HG03457 (cell line): ENCODE results near the gene DIS3L2.
"Not testable (repeated sequence)": the region's sequence is repeated elsewhere in the genome, so short reads cannot be mapped to it uniquely, and the experiment has no call there.

Experiments
- ATAC-seq: cut with Tn5 transposase; IDR thresholded peaks from one replicate; pipeline ENCODE4 v1.9.1; 2021; ENCODE audit warnings: moderate number of reproducible peaks; ENCODE audit not compliant: unreplicated experiment

The DIS3L2 gene

GRCh38 chr2:232316461-232317330 lies 355.2 kb downstream of the DIS3L2 start:
- ATAC-seq = no peak

DNA sequence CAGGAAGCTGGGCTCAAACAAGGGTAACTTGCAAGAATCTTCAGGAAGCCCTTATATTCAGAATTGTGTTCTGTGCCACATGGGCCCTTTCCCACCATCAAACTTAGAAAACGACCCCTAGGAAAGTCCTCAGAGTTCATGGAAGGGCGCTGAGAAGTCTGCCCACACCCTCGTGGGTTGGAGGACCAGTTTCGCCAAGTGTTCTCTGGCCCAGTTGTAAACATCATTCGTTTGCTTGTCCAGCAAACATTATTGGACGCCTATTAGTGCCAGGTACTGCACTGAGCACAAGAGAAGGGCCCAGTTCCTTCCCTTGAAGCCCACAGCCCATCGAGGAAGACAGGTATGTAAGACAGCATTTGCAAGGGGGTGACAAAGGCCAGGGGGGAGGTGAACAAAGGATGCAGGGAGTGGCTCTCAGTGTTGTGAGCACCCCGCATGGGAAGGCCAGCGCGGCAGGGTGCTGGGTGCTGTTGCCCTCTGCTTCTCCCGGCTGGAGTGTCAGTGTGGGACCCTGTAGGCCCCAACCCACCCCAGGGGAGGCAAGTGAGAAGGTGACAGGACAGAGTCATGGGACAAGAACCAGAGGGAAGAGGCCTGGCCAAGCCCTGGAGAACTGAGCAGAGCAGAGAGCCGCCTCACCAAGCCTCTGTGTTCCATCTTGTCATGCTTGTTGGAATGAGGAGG lies 356.8 kb downstream of the DIS3L2 start:
- ATAC-seq = no peak

DNA sequence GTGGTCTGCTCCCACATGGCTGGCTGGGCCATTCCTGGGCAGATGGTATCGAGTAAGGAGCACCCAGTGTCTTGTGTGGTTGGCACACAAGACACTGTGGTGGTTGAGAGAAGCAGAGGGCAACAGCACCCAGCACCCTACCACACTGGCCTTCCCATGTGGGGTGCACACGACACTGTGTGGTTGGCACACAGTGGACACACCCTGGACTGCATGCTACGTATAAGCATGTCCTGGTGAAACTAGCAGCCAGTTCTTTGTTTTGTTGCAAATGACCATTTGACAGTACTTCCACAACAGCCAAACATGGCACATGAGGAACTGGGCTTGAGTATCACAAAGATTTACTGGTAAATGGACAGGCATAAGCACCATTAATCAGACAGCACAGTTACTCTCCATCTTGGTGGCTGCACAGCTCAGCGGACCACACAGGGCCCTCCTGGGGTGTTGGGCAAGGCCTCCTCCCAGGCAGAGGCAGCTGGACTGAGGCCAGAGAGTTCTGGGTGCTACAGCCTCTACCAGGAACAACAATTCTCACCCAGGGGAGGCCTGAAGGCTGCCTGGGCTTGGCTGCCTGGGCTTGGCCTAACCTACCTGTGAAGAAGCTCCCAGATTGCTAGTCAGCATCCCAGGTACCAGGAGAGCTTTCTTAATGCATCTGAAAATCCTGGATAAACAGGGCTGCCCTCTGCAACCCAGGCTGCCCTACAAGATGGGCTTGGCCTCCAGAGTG lies 357.7 kb downstream of the DIS3L2 start:
- ATAC-seq = no peak

DNA sequence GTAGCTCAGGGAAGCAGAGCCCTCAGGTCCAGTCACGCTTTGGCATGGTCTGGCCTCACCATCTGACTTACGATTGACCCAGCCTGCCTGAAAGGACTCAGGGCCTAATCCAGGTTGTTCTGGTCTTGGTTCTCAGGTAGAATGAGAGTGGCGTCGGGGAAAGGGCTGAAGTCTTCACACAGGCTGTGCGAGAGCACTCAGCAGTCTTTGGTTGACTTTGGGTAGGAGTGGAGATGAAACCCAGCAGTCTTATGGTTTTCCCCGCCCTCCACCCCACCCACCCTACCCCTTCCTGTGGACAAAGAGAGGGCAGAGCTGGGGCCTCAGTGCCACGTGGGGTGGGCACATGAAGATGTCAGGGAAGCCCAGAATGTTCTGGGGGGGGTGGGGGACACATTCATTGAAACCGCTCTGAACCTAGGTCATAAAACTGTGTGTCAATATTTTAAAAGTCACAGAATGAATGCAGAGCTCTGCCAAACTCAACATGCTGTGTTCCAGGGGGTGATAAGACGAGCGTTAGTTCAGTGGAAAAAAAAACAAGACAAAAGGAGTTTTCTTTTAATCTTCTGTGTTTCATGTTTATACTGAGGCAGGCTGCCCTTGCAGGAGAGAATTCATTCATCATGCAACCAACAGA lies 358.4 kb downstream of the DIS3L2 start:
- no peak for ATAC-seq

DNA sequence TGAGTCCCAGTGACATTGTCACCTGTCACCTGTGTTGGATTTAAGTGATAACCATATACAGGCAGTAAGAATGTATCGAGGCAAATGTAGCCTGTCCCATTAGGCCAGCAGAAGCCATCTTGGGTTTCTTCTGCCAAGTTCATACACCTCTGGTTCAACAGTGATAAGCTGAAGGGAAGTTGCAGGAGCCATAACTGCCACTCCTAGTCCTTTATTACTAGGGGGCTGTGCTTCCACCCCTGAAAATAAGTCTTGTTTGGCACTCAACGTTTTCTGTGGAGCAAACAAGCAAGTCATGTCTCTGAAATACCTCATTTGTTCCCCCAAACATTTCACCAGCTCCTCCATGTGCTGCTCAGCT lies 358.9 kb downstream of the DIS3L2 start:
- ATAC-seq = no peak

DNA sequence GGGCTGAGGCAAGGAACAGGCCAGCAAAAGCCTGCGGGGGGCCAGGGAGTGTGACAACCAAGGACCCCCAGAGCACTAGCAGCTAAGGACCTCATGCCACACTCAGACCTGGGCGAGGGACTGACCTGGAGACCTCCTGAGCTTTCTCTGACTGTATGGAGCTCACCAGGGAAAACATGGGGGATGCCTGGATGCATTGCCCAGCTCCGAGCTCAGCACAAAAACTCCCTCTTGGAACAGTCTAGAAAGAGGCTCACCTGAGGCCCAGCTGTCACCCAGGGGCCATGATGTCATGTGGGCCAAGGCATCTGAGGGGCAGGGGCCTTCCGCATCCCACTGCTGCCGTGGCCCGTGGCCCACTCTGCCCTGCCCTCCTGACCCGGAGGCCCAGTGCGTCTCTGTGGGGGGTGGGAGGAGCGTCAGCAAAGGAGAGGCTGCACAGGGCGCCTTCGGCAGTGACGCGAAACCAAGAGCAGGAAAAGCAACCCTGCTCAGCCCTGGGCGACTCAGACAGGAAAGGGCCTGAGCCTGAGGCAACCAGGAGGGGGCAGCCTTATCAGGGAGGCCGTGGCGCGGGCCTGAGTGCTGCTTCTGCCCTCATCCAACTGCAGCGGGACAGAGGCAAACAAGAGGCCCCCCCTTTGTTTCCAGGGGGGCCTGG lies 359.8 kb downstream of the DIS3L2 start:
- no peak for ATAC-seq

GRCh38 chr2:232321817-232322559 lies 360.5 kb downstream of the DIS3L2 start:
- no peak for ATAC-seq

GRCh38 chr2:232322560-232323327 lies 361.2 kb downstream of the DIS3L2 start:
- no peak for ATAC-seq

DNA sequence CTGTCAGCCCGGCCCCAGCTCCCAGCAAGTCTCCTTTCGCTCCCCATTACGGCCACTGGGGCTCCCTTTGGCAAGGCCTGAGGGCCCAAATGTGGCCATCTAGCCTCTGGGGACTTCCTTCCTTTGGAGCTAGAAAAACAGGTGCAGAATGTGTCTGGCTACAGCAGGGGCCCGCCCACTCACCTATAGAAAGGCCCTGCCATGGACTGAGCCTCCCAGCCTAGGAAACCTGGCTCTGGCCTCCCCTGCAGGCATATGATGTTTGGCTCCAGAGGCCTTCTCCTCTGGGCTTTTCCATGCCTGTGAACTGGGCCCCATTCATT lies 361.8 kb downstream of the DIS3L2 start:
- ATAC-seq = no peak

GRCh38 chr2:232323967-232324366 lies 362.5 kb downstream of the DIS3L2 start:
- not testable (repeated sequence) for ATAC-seq

DNA sequence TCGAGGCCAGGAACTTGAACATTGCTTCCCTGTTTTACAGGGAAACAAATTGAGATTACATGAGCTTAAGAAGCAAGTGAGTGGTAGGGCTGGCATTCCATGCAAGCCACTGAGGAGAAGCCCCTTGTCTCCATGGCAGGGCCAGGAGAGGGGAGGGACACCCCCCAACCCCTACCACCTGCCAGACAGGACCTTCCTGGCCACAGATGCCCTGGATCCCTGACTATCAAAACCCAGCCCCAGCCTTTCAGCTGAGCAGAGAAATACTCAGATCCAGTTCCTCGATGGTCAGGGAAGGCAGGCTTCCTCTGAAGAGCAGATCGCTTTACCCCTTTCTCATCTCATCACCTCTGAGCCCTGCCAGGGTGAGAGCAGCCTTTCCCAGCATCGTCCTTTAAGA lies 363.3 kb downstream of the DIS3L2 start:
- ATAC-seq = no peak

- no peak for ATAC-seq
These were observed 364.1 kb downstream of the DIS3L2 start for GRCh38 chr2:232325324-232326273.

DNA sequence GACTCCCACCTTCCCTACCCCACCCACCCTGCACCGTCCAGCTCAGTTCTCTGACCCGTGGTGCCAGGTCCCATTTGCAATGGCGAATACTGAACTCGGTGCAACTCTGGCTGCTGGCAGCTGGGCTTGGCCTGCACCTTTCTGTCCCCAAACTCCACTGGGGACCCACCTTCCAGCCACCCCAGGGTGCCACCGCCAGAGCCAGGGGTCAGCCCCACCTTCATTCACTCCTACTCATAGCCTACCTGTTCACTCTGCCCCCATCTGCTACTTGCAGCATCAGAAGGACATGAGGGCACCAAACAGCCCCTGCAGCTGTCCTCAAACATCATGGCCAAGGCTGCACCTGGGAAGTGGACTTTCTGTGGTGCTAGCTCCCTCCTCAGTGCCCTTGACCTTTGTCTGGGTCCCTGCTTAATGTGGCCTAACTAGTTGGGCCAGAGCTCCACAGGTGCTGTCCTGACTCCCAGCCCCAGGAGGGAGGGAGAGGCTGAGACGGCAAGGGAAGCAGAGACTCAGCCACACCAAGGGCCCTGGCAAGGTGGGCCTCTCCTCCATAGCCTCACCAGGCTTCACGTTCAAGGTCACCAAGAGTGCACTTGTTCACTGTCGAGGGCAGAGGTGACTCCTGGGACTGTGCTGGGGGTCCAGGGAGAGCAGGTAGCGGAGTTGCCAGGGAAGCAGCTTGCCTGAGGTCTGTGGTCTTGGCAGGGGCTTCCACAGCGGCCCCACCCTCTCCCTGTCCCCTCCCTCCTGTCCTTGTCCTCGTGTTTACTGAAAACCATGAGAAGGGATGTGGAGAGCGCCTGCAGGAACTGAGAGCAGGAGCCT lies 365.0 kb downstream of the DIS3L2 start:
- ATAC-seq = not testable (repeated sequence)

DNA sequence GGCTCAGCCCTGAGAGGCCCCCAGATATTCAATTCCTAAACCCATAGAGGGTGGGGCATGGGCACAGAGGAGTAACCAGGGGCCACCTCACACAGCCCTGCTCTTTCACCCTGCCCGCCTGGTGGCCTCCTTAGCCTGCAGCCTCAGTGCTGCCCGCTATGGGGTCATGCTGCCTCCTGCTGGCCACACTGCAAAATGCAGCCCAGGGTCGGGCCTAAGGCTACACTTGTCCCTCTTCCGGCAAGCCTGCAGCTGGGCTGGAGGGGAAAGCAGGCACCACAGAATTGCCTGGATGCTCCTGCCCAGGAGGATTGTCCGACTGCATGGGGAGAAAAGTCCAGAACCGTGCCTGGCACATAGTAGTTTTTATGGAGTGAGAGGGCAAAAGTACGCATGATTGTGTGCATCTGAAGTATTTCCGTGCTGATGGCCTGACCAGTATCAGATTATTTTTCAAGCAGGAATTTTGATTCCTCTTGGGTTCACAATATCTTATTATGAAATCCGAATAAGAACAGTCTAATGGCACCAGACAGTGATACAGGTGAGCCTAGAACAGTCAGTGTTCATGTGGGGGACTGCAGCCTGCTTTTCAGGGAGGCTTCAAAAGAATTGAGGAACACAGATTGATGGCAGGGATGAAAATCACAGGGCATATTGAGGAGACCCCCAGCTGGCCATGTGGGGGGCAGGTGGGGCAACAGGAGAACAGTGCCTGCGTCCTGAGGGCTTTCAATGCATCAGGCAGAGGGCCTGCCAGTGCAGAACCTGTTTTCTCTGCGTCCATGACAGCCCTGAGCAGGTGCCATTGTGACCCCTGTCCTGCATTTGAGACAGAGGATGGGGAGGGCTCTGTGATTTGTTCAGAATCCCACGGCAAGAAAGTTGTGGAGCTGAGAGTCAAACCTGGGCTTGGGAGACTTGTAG lies 365.9 kb downstream of the DIS3L2 start:
- no peak for ATAC-seq

DNA sequence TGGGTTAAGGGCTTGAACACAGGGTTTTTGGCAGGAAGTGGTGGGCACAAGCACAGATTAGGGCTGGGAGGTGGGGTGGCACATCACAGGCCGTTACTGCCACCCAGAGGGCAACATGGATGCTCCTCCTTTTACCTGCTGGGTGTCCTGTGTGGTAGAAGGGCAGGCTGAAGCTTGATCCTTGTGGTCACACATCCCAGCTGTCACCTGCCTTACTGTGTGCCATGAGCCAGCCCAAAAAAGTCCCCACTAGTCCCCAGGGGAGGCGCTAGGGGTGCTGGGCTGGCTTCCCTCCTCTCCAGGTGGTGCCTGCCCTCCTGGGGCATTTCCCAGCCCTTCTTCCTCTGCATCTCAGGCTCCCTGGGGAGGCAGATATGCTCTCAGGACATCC lies 366.5 kb downstream of the DIS3L2 start:
- no peak for ATAC-seq
